GM15510 (cell line): ENCODE measurements around the gene NAGS.

Experiments used
- POLR2A ChIP-seq: IDR thresholded peaks from 3 replicates; pipeline ENCODE4 v1.6.1; 2011; ENCODE audit warnings: borderline replicate concordance; ENCODE audit not compliant: insufficient read length; ENCODE audit errors: extremely low read depth

NAGS gene

GRCh38 chr17:44004077-44004760, at the start of gene NAGS:
Gene NAGS (plus strand): TSS chr17:44004622. CDS start chr17:44004664, 42 bp downstream.
- no peak for TF ChIP-seq POLR2A

GRCh38 chr17:43956222-43956621, 48.2 kb upstream of the NAGS start:
- TF ChIP-seq POLR2A, result no peak

GRCh38 chr17:43958748-43959352, 45.6 kb upstream of the NAGS start:
- TF ChIP-seq POLR2A, result no peak

- TF ChIP-seq POLR2A, result no peak
Measured at GRCh38 chr17:43961954-43962353, 42.5 kb upstream of the NAGS start.

GRCh38 chr17:43962479-43962878, 41.9 kb upstream of the NAGS start:
- no peak for TF ChIP-seq POLR2A

- TF ChIP-seq POLR2A, result no peak
Measured at GRCh38 chr17:43966276-43966675, 38.1 kb upstream of the NAGS start.

GRCh38 chr17:43967251-43967875, 37.1 kb upstream of the NAGS start:
- no peak for TF ChIP-seq POLR2A

GRCh38 chr17:43970366-43970765, 34.1 kb upstream of the NAGS start:
- no peak for TF ChIP-seq POLR2A

- no peak for TF ChIP-seq POLR2A
Measured at GRCh38 chr17:43974382-43975266, 29.8 kb upstream of the NAGS start.

GRCh38 chr17:43975898-43976297, 28.5 kb upstream of the NAGS start:
- no peak for TF ChIP-seq POLR2A

- TF ChIP-seq POLR2A, result no peak
Measured at GRCh38 chr17:43976963-43977837, 27.2 kb upstream of the NAGS start.

- TF ChIP-seq POLR2A, result no peak
Measured at GRCh38 chr17:43978078-43978477, 26.3 kb upstream of the NAGS start.

- no peak for TF ChIP-seq POLR2A
Measured at GRCh38 chr17:43979011-43979410, 25.4 kb upstream of the NAGS start.

- TF ChIP-seq POLR2A, result no peak
Measured at GRCh38 chr17:43979671-43980070, 24.8 kb upstream of the NAGS start.
